ENCODE measurements around the gene OCIAD2.

DNA sequence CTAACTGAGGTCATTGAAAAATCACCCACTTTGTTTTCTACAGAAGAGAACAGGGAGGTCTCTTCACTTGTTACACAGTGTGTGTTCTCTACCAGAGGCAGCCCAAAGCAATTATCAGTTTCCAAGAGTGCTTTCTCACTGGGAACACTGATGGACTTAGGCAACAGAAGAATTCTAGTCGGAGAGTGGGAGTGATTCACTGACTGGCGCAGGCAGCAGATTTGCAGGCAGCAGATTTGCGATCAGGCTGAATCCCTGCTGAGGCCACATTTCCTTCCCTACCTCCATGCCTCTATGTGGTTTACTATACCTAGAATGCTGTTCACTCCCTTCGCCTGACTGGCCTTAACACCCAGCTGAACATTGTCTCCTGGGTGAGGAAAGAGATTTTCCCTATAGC, 6.6 kb downstream of the OCIAD2 start:
- TF ChIP-seq, protein P1, sequence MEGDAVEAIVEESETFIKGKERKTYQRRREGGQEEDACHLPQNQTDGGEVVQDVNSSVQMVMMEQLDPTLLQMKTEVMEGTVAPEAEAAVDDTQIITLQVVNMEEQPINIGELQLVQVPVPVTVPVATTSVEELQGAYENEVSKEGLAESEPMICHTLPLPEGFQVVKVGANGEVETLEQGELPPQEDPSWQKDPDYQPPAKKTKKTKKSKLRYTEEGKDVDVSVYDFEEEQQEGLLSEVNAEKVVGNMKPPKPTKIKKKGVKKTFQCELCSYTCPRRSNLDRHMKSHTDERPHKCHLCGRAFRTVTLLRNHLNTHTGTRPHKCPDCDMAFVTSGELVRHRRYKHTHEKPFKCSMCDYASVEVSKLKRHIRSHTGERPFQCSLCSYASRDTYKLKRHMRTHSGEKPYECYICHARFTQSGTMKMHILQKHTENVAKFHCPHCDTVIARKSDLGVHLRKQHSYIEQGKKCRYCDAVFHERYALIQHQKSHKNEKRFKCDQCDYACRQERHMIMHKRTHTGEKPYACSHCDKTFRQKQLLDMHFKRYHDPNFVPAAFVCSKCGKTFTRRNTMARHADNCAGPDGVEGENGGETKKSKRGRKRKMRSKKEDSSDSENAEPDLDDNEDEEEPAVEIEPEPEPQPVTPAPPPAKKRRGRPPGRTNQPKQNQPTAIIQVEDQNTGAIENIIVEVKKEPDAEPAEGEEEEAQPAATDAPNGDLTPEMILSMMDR (IDR thresholded peaks at IDR 0.05 in 4 of 5, conservative IDR thresholded peaks at IDR 0.05 in 1 of 5) = no peak
- no peak for TF ChIP-seq POLR2A (IDR thresholded peaks at IDR 0.05)

All from gastrocnemius medialis (tissue), 4 donors.